Measurements from ENCODE around the gene PARP1. TPM values are rescaled to one million over a fixed set of nuclear protein-coding genes. Genes with fewer than 3 reads are reported as not detected.

PARP1 gene
- total RNA-seq, 1 donor from 2014 or later = 64.6 TPM

- H3K9me3 ChIP-seq = no peaks in the 10 kb centered on the region
- no peaks in the 10 kb centered on the region for H3K4me1 ChIP-seq
- intact Hi-C loops (cut with DNase I) = no loop called here
- DNase-seq (ENCODE audit: extremely low spot score in 2 of 2) = no peak
- H3K27me3 ChIP-seq = no peaks in the 10 kb centered on the region
- H3K4me3 ChIP-seq = no peak overlapping the region
- H3K36me3 ChIP-seq = no peaks in the 10 kb centered on the region
- no peak for TF ChIP-seq POLR2A (IDR thresholded peaks at IDR 0.05)
- no peak for TF ChIP-seq POLR2AphosphoS5 (IDR thresholded peaks at IDR 0.05; ENCODE audit: insufficient read depth in 1 of 2, low read depth in 1 of 2)
- no peak for TF ChIP-seq CTCF (IDR thresholded peaks at IDR 0.05)
- H3K27ac ChIP-seq = no peak overlapping the region
These were observed 12.4 kb upstream of the PARP1 start for GRCh38 chr1:226420328-226420727.

GRCh38 chr1:226419284-226420029 is 11.6 kb upstream of the PARP1 start:
- TF ChIP-seq POLR2AphosphoS5 (IDR thresholded peaks at IDR 0.05; ENCODE audit: insufficient read depth in 1 of 2, low read depth in 1 of 2) = no peak
- no peak for DNase-seq (ENCODE audit: extremely low spot score in 2 of 2)
- H3K27me3 ChIP-seq = no peaks in the 10 kb centered on the region
- H3K36me3 ChIP-seq = no peaks in the 10 kb centered on the region
- H3K27ac ChIP-seq = no peak overlapping the region
- intact Hi-C loops (cut with DNase I) = no loop called here
- H3K4me3 ChIP-seq = no peak overlapping the region
- H3K4me1 ChIP-seq = no peaks in the 10 kb centered on the region
- no peaks in the 10 kb centered on the region for H3K9me3 ChIP-seq

- Histone ChIP-seq H3K36me3 (no peaks in the 10 kb centered on the region), H3K4me3 (no peak overlapping the region), H3K4me1 (no peaks in the 10 kb centered on the region), H3K27ac (no peak overlapping the region), H3K27me3 (no peaks in the 10 kb centered on the region), H3K9me3 (no peaks in the 10 kb centered on the region)
- no peak for TF ChIP-seq CTCF (IDR thresholded peaks at IDR 0.05)
- no peak for TF ChIP-seq POLR2AphosphoS5 (IDR thresholded peaks at IDR 0.05; ENCODE audit: insufficient read depth in 1 of 2, low read depth in 1 of 2)
- TF ChIP-seq POLR2A (IDR thresholded peaks at IDR 0.05) = no peak
- peak in 1 of 2 donors; percentile 27 for DNase-seq (ENCODE audit: extremely low spot score in 2 of 2)
- intact Hi-C loops (cut with DNase I) = no loop called here
These were observed 10.1 kb upstream of the PARP1 start for GRCh38 chr1:226417830-226418546.

GRCh38 chr1:226417350-226417749 is 9.5 kb upstream of the PARP1 start:
- Histone ChIP-seq H3K9me3 (no peaks in the 10 kb centered on the region), H3K27me3 (no peaks in the 10 kb centered on the region), H3K36me3 (no peaks in the 10 kb centered on the region), H3K4me1 (no peaks in the 10 kb centered on the region), H3K27ac (no peak overlapping the region), H3K4me3 (no peak overlapping the region)
- peak in 1 of 2 donors; percentile 56 for DNase-seq (ENCODE audit: extremely low spot score in 2 of 2)
- intact Hi-C loops (cut with DNase I) = no loop called here
- no peak for TF ChIP-seq CTCF (IDR thresholded peaks at IDR 0.05)
- TF ChIP-seq POLR2AphosphoS5 (IDR thresholded peaks at IDR 0.05; ENCODE audit: insufficient read depth in 1 of 2, low read depth in 1 of 2) = no peak
- no peak for TF ChIP-seq POLR2A (IDR thresholded peaks at IDR 0.05)

GRCh38 chr1:226414098-226414698 is 6.3 kb upstream of the PARP1 start:
- intact Hi-C loops (cut with DNase I) = no loop called here
- H3K27me3 ChIP-seq = no peaks in the 10 kb centered on the region
- TF ChIP-seq POLR2A (IDR thresholded peaks at IDR 0.05) (no peak), POLR2AphosphoS5 (IDR thresholded peaks at IDR 0.05; ENCODE audit: insufficient read depth in 1 of 2, low read depth in 1 of 2) (no peak), CTCF (IDR thresholded peaks at IDR 0.05) (no peak)

More at GRCh38 chr1:226414098-226414698, 6.3 kb upstream of the PARP1 start:
- H3K36me3 ChIP-seq = no peaks in the 10 kb centered on the region
- H3K9me3 ChIP-seq = no peaks in the 10 kb centered on the region
- no peak for DNase-seq (ENCODE audit: extremely low spot score in 2 of 2)
- H3K4me3 ChIP-seq = no peak overlapping the region
- no peaks in the 10 kb centered on the region for H3K4me1 ChIP-seq
- H3K27ac ChIP-seq = no peak overlapping the region
